M059J (cell line): ENCODE measurements around the gene IFI27. TPM values are rescaled to one million over a fixed set of nuclear protein-coding genes. Genes with fewer than 3 reads are reported as not detected.
"Not testable (repeated sequence)": the region's sequence is repeated elsewhere in the genome, so short reads cannot be mapped to it uniquely, and the experiment has no call there.

Source experiments
- DNase-seq: peaks from one replicate; pipeline ENCODE4 v3.0.0-alpha.2; 2012; ENCODE audit warnings: low read depth
- total RNA-seq: library from RNA; depleted of rRNA; stranded (reverse); fragments of >200 nt; shearing (Covaris generic); gene quantifications from 2 replicates; pipeline ENCODE4 v1.2.3, GENCODE V29; 2014; rRNA removed

The IFI27 gene
- 1,115 and 1,511 TPM in 2 replicates for total RNA-seq

GRCh38 chr14:94110552-94111181, at the start of gene IFI27:
Gene IFI27 (plus strand): TSS chr14:94110736.
- peak; percentile 83 for DNase-seq

GRCh38 chr14:94062344-94062940, 48.1 kb upstream of the IFI27 start:
- DNase-seq: peak; percentile 78

DNA sequence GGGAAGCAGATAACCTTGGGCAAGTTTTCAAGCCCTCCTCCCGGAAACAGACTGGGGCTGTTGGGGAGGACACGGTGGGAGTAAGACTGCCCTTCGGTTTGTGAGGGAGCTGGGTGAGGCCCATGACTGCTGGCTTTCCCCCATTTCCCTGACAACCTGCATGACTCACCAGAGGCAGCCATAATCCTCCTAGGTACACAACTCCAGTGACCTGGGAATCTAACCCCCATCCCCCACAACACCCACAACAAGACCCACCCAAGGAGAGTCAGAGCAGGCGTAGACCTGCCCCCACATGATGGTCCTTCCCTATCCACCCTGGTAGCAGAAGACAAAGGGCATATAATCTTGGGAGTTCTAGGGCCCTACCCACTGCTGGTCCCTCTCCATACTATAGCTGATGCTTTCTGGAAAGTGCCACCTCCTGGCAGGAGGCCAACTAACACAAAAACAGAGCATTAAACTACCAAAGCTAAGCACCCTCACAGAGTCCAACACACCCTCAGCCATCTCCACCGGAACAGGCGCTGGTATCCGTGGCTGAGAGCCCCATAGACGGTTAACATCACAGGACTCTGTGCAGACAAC, 44.4 kb upstream of the IFI27 start:
- peak; percentile 33 for DNase-seq

GRCh38 chr14:94072076-94072475, 38.5 kb upstream of the IFI27 start:
- not testable (repeated sequence) for DNase-seq

- no peak for DNase-seq
Measured at GRCh38 chr14:94074534-94074933, 36.0 kb upstream of the IFI27 start.

- DNase-seq: no peak
Measured at GRCh38 chr14:94075008-94075407, 35.5 kb upstream of the IFI27 start.

DNA sequence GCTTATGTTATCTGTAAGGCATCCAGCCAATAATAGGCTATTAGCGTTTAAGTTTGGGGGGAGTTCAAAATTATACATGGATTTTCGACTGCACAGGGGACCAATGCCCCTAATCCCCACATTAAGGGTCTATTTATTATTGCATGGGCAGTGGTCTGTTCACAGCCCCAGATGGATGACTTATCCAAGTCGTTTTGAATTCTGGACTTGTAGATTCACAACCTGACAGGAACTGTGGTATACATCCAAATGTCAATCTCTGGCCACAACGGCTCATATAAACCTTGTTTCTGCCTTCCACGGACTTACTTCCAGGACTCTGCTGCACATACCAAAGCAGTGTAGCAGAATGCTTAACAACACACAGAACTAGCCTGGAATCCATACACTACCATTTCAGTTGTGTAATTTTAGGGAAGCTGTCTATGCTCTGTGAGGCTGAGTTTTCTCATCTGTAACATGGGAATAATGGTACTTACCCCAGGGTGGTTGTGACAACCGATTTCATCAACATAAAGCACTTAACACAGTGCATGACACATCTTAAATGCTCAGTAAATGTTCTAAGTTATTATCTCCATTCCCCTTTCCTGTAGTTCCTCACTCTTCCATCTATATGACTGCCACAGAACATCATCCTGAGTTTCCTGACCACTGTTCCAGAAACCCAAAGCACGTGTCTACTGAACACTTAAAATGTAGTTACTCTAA, 33.3 kb upstream of the IFI27 start:
- DNase-seq: no peak

- no peak for DNase-seq
Measured at GRCh38 chr14:94077823-94078222, 32.7 kb upstream of the IFI27 start.

DNA sequence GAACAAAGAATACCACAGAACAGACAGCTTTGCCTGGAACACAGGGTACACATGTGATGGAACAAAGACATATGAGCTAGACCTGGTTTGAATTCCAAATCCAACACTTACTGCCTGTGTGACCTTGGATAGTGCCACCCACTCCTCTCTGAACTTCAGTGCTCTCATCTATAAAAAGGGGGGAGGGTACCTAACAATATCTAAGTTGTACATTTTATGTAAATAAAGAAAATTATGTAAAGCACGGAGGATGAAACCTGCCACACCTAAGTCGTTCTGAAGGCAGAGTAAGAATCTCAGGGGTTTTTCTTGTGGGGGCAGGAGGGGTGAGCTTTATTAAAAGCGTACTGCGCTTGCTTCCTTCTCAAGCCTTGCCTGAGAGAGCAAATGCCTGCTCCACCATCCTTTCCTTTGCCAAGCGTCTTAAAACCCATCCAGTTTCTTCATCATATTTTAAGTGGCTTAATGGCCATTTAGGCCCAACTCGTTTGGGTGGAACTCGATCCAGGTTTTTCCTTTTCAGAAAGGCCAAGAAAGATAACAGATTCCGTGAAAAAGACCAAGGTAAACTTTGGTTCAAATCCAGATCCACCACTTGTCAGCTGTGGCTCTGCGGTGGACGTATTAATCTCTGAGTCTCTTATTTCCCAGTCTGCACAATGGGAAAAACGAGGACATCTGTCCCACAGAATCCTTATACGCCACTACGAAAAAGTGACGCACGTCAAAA, 30.5 kb upstream of the IFI27 start:
- peak; percentile 46 for DNase-seq

DNA sequence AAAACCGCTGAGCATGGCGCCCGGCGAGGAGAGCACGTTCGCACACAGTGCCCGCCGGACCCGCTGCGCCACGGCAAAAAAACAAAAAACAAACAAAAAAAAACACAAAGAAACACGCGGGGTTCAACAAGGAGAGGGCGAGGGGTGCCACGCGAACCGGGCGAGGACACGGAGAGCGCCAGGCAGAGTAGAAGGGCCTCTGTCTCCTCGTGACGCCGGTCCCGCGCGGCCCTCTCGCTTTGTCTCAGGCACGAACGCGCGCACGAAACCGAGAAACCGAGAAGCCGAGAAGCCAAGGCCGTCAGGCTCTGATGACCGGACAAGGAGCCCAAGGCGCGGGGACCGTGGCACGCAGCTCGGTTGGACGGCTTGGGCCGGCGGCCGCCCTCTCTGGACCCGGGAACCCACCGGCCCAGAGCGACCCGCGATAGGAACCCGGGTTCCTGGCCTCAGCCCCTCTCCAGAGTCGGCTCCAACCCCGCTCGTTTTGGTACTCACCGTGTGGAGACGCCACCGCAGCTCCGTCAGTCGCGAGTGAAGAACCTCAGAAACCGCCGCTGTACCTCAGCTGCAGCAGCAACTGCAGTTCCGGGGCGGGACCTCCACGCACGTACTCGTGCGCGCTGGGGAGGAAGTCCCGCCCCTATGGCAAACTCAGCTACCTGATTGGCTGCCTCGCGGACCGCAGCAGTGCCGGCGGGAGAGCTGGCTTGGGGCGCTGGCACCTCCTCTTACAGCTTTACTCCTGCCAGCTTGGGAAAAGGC, 29.7 kb upstream of the IFI27 start, which contains the start of the genes DDX24 and IFI27L1:
TSS of gene DDX24 (minus strand) at position 582 of the 765 bp plus-strand sequence. CDS start 1,460 bp downstream, outside the sequence.
TSS of gene IFI27L1 (plus strand) at position 690 of the 765 bp plus-strand sequence. CDS start 15,628 bp downstream, outside the sequence.
- peak; percentile 87 for DNase-seq

- DNase-seq: no peak
Measured at GRCh38 chr14:94081386-94081820, 29.1 kb upstream of the IFI27 start.

GRCh38 chr14:94087891-94088290, 22.6 kb upstream of the IFI27 start:
- no peak for DNase-seq

- peak; percentile 61 for DNase-seq
Measured at GRCh38 chr14:94088516-94088915, 22.0 kb upstream of the IFI27 start.

DNA sequence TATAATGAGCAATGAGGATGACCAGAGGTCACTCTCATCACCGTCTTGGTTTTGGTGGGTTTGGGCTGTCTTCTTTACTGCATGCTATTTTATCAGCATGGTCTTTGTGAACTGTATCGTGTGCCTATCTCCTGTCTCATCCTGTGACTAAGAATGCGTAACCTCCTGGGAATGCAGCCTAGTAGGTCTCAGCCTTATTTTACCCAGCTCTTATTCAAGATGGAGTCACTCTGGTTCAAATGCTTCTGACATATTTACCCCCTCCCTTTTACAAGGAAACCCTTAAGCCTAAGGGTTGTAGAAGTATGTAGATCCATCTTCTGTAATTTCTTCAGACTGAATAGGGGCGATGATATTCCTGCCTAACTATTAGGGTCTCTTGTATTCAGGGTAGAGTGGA, 21.1 kb upstream of the IFI27 start:
- DNase-seq: peak; percentile 46

- no peak for DNase-seq
Measured at GRCh38 chr14:94093418-94093817, 17.1 kb upstream of the IFI27 start.

- no peak for DNase-seq
Measured at GRCh38 chr14:94097091-94097490, 13.4 kb upstream of the IFI27 start.

GRCh38 chr14:94098326-94098992, 12.1 kb upstream of the IFI27 start:
- no peak for DNase-seq

DNA sequence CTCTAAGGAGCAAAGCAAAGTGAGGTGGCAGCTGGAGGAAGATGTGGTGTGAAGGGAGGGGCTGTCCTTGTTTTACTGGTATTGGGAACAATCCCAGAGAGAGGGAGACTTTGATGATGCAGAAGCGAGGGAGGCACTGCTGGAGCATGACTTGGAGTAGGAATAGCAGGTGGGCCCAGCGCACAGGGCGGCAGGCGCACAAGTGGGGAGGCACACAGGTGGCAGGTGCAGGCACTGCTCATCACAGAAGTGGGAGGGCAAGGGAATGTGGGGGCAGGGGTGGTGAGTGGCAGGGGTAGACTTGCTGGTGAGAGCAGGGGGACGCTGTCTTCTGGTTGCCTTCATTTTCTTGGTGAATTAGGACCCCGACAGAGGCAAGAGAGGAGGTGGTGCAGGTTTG, 11.5 kb upstream of the IFI27 start:
- DNase-seq: no peak

DNA sequence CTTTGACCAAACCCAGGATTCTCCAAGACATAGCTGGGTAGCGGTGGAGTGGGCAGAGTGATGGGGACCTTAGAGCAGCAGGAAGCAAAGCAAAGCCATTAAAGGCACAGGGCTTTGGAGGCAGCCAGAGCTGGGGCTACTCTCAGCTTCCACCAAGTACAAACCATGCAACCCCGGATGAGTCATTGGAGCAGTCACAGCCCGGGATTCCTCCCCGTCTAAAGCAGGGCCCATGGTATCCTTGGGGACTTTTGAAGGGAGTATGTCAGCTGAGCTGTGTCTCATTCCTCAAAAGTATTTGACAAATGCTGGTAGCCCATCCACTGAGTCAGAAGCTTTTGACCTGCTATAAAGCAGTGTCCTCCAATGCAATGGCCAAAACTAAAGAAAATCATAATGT, 9.7 kb upstream of the IFI27 start:
- peak; percentile 80 for DNase-seq

- DNase-seq: no peak
Measured at GRCh38 chr14:94101748-94102147, 8.8 kb upstream of the IFI27 start.
